GM23248 (cell line): ENCODE measurements around the gene MCHR2.

Experiments used
- EZH2 ChIP-seq: fragments of 200-600 bp; sonication (generic); IDR thresholded peaks from 2 replicates; pipeline ENCODE4 v1.6.1; 2018; ENCODE audit warnings: antibody characterized with exemption, mild to moderate bottlenecking; ENCODE audit not compliant: insufficient read depth, poor library complexity, severe bottlenecking
- EZH2phosphoT487 ChIP-seq: fragments of 200-600 bp; sonication (generic); IDR thresholded peaks from 2 replicates; pipeline ENCODE4 v1.6.1; 2018; ENCODE audit warnings: antibody characterized with exemption, moderate library complexity, mild to moderate bottlenecking, low read depth; ENCODE audit not compliant: insufficient read depth

DNA sequence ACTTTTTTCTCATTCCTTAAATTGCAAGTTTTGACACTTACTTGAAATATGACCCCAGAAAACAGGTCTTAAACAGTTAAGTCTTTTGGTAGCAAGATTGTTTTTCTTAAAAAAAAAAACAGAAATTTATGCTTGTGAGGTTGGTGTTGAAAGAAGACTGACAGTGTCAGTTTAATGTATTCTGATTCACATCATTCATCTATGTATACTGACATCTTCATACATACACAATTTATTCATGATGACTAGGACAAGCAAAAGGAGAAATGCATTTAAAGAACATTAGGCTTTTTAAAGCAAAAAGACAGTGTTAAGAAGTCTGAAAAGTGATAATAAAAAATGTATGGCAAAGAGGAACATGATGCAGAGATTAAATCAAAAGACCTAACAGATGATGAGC, 27.0 kb downstream of the MCHR2 start:
- TF ChIP-seq EZH2phosphoT487 (no peak), EZH2 (no peak)
